ENCODE measurements around the gene SRL.
"Not testable (repeated sequence)": the region's sequence is repeated elsewhere in the genome, so short reads cannot be mapped to it uniquely, and the experiment has no call there.

The SRL gene

DNA sequence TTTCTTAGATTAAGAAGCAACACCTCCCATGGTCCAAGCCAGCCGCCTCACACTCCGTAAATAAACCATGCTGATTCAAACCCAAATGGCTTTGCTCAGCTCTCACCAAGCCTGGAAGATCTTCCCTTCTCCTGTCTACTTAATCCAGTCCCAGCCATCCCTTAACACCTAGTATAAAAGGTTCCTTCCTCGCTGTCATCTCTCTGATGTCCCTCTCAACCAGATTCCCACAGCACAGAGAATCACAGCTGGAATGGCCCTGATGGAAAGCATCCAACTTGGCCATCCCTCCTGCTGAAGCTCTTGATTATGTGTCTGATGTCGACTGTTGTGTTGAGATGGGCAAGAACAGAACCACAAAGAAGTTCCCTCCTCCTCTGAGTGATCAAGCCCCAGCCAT, 75.1 kb downstream of the SRL start:
- DNase-seq (ENCODE audit: low read depth in 1 of 2, low spot score in 1 of 2) = no peak

DNA sequence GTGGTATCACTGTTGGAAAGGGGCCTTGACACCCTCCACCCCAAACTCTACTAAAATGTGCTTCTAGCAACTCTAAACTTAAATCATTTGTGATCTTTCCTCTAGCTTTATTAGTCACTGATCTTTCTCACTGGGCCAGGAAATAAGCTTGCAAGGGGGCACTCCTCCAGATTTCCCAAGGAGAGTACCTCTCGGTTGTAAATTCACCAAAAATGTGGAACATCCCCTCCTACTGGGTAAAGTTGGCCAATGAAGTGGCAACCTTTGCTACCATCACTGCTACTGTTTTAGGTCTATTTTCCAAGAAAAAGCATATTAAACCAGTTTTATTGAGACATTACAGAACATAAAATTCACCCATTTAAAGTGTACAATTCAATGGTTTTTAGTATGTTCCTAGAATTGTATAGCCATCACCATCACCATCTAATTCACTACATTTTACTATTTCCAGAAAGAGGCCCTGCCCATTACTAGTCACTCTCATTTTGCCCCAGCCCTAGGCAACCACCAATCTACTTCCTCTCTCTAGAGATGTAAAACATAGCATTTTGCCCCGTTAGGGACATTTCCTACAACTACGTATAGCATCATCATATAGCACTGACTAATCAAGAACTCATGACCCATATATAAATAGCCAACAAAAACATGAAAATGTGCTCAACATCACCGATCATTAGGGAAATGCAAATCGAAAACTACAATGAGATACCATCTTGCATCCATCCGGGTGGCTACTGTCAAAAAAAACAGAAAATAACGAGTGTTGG, 81.0 kb downstream of the SRL start:
- DNase-seq (ENCODE audit: low read depth in 1 of 2, low spot score in 1 of 2) = no peak

DNA sequence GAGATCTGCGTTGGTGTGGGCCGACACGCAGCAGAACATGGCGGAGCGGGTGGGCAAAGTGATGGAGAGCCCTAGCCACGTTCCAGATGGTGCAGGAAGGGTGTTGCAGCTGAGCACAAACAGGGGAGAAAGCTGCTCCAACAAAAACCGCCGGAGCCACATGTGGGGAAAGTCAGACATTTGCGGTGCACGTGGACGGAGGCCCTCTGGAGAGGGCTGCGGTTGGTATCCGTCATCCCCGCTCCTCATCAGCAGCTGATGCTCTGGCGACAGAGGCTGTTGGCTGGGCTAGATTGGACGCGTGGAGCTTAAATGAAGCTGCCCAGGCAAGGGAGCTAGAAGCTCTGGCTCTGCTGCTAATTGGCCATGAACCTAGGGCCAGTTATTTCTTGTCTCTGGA, 82.2 kb downstream of the SRL start:
- no peak for DNase-seq (ENCODE audit: low read depth in 1 of 2, low spot score in 1 of 2)

DNA sequence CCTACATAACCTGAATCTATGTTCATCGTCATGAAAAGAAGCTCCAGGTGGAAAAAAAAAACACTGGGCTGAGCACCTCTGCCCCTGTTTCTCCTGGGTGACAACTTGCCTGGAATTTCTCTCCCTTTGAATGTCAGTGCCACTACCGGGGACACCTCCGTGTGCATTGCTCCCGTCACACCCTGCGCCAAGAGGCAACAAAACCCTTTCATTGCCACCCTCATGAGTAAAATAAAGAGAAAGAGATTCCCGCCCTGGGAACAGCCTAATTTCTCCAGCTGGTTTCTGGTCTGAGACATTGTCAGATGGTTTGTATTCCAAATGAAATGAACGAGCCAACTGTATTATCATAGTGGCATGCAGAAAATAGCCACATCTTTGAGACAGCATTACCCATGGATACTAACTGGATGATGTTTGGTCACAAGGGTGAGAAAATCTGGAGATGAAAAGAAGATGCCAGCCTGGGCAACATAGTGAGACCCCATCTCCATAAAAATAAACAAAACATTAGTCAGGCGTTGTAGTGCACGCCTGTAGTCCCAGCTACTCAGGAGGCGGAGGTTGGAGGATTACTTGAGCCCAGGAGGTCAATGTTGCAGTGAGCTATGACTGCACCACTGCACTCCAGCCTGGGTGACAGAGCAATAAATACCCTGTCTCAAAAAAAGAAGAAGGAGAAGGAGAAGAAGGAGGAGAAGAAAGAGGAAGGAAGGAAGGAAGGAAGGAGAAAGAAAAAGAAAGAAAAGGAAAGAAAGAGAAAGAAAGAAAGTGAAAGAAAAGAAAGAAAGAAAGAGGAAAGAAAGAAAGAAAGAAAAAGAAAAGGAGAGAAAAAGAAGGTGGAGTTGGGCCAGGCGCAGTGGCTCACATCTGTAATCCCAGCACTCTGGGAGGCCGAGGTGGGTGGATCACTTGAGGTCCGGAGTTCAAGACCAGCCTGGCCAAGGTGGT, 83.5 kb downstream of the SRL start:
- no peak for DNase-seq (ENCODE audit: low read depth in 1 of 2, low spot score in 1 of 2)

DNA sequence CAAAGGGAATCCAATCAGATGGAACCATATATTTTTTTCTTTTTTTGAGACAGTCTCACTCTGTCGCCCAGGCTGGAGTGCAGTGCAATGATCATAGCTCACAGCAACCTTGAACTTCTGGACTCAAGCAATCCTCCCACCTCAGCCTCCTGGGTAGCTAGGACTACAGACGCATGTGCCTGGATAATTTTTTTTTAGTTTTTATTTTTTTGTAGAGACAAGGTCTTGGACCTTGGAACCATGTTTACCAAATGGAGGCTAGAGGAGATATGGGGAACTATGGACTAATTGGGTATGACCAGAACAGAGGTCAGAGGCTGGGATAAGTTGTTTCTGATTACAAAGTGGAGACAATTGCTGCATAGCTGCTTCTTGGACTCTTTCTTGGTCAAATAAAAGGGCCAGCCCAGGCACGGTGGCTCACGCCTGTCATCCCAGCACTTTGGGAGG, 84.5 kb downstream of the SRL start:
- DNase-seq (ENCODE audit: low read depth in 1 of 2, low spot score in 1 of 2) = no peak

DNA sequence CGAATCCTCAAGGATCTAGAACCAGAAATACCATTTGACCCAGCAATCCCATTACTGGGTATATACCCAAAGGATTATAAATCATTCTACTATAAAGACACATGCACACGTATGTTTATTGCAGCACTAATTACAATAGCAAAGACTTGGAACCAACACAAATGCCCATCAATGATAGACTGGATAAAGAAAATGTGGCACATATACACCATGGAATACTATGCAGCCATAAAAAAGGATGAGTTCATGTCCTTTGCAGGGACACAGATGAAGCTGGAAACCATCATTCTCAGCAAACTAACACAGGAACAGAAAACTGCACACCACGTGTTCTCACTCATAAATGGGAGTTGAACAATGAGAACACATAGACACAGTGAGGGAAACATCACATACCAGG, 85.4 kb downstream of the SRL start:
- not testable (repeated sequence) for DNase-seq (ENCODE audit: low read depth in 1 of 2, low spot score in 1 of 2)

DNA sequence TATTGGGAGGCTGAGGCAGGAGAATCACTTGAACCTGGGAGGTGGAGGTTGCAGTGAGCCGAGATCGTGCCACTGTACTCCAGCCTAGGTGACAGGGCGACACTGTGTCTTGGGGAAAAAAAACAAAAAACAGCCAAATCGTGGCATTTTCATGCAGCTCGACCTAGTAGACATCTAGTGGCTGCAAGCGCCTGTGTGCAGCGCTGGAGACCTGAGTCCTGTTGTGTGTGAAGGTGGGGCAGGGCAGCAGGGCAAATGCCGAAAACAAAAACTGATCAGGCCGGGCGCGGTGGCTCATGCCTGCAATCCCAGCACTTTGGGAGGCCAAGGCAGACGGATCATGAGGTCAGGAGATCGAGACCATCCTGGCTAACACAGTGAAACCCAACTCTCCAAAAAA, 88.5 kb downstream of the SRL start:
- not testable (repeated sequence) for DNase-seq (ENCODE audit: low read depth in 1 of 2, low spot score in 1 of 2)

DNA sequence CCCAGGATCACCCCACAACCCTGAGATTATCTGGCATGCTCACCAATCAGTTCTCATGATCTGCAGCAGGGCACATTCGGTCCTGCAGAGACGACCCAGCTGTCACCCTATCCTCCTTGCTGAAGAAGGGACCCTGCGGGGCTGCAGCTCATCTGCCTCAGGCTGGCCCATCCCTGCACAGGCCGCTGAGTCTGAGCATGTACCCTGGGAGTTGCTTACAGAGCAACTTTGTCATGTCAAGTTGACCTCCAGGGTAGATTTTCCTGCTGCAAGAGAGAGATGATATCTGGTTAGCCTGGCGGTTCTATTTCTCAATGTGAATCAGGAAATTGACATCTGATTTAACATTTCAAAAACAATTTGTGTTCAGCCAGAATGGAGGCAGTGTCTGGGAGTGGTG, 89.6 kb downstream of the SRL start:
- no peak for DNase-seq (ENCODE audit: low read depth in 1 of 2, low spot score in 1 of 2)

DNA sequence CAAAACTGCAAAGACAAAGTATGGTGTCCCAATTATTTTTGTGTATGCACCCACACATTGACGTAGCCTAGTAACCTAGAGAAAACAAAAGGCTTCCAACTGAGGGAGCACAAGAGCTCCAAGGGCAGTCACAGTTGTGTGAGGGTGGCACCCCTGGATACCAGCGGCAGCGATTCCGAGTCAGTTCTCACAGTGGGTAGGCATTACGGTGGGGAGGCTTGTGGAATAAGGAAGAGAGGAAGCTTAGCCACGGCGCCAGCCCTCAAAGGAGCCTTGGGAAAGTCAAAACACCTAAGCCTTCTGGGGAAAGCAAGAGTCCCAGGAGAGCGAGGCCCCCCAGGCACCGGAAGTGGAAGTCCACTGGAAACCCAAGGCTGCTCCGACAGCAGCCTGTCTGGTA, 94.6 kb downstream of the SRL start:
- no peak for DNase-seq (ENCODE audit: low read depth in 1 of 2, low spot score in 1 of 2)

DNA sequence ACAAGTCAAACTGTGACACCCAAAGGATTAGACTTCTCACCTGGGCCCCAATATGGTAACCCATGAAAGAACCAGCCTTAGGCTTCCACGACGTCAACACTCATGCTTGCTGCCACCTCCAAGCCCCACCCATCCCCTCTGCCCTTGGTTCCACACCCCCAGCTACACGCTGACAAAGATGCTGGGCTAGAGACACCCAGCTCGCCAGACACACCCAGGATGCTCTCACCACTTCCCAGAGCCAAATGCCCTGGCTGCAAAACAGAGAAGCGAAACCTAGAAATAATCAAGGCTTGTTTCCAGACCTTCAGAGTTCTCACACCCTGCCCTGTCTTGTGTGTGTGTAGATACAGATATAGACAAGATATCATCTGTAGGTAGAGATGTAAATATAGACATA, 99.6 kb downstream of the SRL start:
- peak in 1 of 2 donors; percentile 7 for DNase-seq (ENCODE audit: low read depth in 1 of 2, low spot score in 1 of 2)

DNA sequence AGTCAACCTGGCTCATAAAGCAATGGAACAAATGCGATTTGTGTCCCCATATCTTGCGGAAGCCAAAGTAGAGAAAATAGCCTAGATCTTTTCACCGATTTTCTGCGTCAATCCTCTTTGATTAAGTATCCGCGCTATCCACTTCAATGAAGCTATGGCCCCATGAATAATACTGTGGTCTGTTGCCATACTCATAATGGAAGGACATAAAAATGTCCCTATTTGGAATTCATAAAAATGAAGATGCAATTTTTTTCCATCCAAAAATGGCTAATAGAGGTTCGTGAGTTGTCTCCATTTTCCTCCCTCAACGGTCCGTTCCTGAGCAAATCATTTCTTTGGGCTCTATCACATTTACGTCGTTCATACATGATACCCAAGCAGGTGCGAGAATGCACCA, 100.3 kb downstream of the SRL start:
- no peak for DNase-seq (ENCODE audit: low read depth in 1 of 2, low spot score in 1 of 2)

DNA sequence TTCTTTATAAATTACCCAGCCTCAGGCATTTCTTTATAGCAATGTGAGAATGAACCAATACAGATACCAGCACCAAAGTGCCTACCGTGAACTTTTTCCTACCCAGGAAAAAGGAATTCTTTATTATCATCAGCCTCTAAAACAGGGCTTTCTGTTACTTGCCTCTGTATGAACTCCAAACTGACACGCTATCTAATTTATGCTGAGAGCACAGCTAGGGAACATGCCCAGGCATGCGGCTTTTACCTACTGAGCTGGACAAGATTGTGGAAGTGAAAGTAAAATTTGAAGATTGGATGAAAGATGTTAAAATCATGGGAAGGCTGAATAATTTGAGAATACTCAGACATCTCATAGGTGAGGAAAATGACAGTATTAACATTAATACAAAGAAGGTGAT, 101.2 kb downstream of the SRL start:
- DNase-seq (ENCODE audit: low read depth in 1 of 2, low spot score in 1 of 2) = no peak

DNA sequence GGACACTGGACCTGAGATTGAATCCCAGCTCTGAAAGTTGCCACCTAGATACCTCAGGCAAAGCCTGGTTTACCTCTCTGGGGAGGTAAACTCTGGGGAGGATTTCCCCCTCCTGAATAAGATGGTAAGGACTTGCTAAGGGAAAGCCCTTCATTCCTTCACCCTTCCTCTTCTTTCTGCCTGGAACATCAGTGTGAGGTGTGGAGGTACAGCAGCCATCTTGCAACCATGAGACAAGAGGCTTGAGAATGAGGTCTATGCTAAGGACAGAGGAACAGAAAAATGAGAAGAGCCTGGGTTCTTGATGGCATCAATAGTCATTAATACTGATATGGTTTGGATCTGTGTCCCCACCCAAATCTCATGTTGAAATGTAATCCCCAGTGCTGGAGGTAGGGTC, 101.9 kb downstream of the SRL start:
- DNase-seq (ENCODE audit: low read depth in 1 of 2, low spot score in 1 of 2) = no peak

Measured in activated T-helper 1 cell treated with anti-CD3 and anti-CD28 coated beads, Interleukin-2, amount 50 U/mL, for 16 hours (primary cell).